IMR-90 (cell line): ENCODE results near the gene NRCAM. TPM values are rescaled to one million over a fixed set of nuclear protein-coding genes. Genes with fewer than 3 reads are reported as not detected.

Source experiments
- ATAC-seq: fragments of 200-7000 bp; cut with Tn5 transposase; 2 replicates; pipeline ENCODE4 v1.9.1; 2020; ENCODE audit warnings: low read depth, mild to moderate bottlenecking, moderate library complexity
- BruUV-seq: library from RNA; stranded (reverse); fragments of 400-500 nt; replicated peaks from 2 replicates; lab custom pipeline; 2021; lab: Mats Ljungman, UMichigan
- CTCF ChIA-PET: fragments of 300-600 bp; formaldehyde crosslinking; extraction: SDS; loops from one replicate; lab custom pipeline; 2021; ENCODE audit warnings: antibody characterized with exemption; lab: Yijun Ruan, JAX
- POLR2A ChIA-PET: fragments of 300-600 bp; sonication (Branson Sonifier 250); formaldehyde crosslinking; loops from one replicate; lab custom pipeline; 2022; ENCODE audit warnings: antibody characterized with exemption; ENCODE audit not compliant: unreplicated experiment; lab: Charles Lee
- DNase-seq: peaks from one replicate; pipeline ENCODE4 v3.0.0; 2013
- H2AFZ ChIP-seq: replicated peaks from 2 replicates; pipeline ENCODE3; 2013; ENCODE audit warnings: low read length, mild to moderate bottlenecking; ENCODE audit not compliant: poor library complexity
- H2AK5ac ChIP-seq: 2 replicates; pipeline ENCODE4 v1.6.1; 2013; ENCODE audit warnings: low read depth, low read length, inconsistent platforms
- H2AK9ac ChIP-seq: replicated peaks from 2 replicates; pipeline ENCODE3; 2013; ENCODE audit warnings: mild to moderate bottlenecking, low read depth, low read length, moderate library complexity; ENCODE audit not compliant: poor library complexity
- H2BK120ac ChIP-seq: 2 replicates; pipeline ENCODE4 v1.6.1; 2013; ENCODE audit warnings: low read depth, low read length, inconsistent platforms
- H2BK15ac ChIP-seq: 3 replicates; pipeline ENCODE4 v1.6.1; 2013; ENCODE audit warnings: low read depth, low read length, inconsistent platforms
- H2BK20ac ChIP-seq: 2 replicates; pipeline ENCODE4 v1.6.1; 2013; ENCODE audit warnings: low read depth, mild to moderate bottlenecking, inconsistent platforms, low read length, moderate library complexity
- H2BK5ac ChIP-seq: 2 replicates; pipeline ENCODE4 v1.6.1; 2013; ENCODE audit warnings: mild to moderate bottlenecking, low read depth, low read length, inconsistent platforms; ENCODE audit not compliant: poor library complexity, severe bottlenecking
- H3K14ac ChIP-seq: replicated peaks from 2 replicates; pipeline ENCODE4 v1.6.1; 2013; ENCODE audit warnings: low read depth, low read length, inconsistent platforms
- H3K18ac ChIP-seq: 2 replicates; pipeline ENCODE4 v1.6.1; 2013; ENCODE audit warnings: low read depth, low read length, control low read depth
- H3K23ac ChIP-seq: 2 replicates; pipeline ENCODE4 v1.6.1; 2013; ENCODE audit warnings: low read depth, low read length, inconsistent platforms
- H3K27ac ChIP-seq: 2 replicates; pipeline ENCODE4 v1.5.1; 2013; ENCODE audit warnings: mild to moderate bottlenecking, control low read depth, low read length; ENCODE audit not compliant: insufficient read depth
- H3K27me3 ChIP-seq: 2 replicates; pipeline ENCODE4 v1.6.1; 2013; ENCODE audit warnings: low read length; ENCODE audit not compliant: control insufficient read depth, insufficient read depth
- H3K36me3 ChIP-seq: 2 replicates; pipeline ENCODE4 v1.6.1; 2013; ENCODE audit warnings: low read length, mixed read lengths; ENCODE audit not compliant: control insufficient read depth, insufficient read depth
- H3K4ac ChIP-seq: 2 replicates; pipeline ENCODE4 v1.6.1; 2013; ENCODE audit warnings: low read depth, low read length, inconsistent platforms
- H3K4me1 ChIP-seq: 2 replicates; pipeline ENCODE4 v1.6.1; 2013; ENCODE audit warnings: low read length, mixed read lengths; ENCODE audit not compliant: control insufficient read depth, insufficient read depth
- H3K4me2 ChIP-seq: 2 replicates; pipeline ENCODE4 v1.6.1; 2013; ENCODE audit warnings: low read depth, mild to moderate bottlenecking, control low read depth, low read length, moderate library complexity
- H3K4me3 ChIP-seq: 2 replicates; pipeline ENCODE4 v1.5.1; 2013; ENCODE audit warnings: low read depth, mild to moderate bottlenecking, control low read depth, low read length, moderate library complexity; ENCODE audit not compliant: insufficient read depth
- H3K56ac ChIP-seq: 2 replicates; pipeline ENCODE4 v1.6.1; 2013; ENCODE audit warnings: low read length, inconsistent platforms; ENCODE audit not compliant: insufficient read depth; ENCODE audit errors: extremely low read depth
- H3K79me1 ChIP-seq, 2 experiments: 2 replicates each; pipeline ENCODE4 v1.6.1; 2013; ENCODE audit warnings: low read length in 2 of 2, inconsistent platforms in 1 of 2, low read depth in 1 of 2
- H3K9ac ChIP-seq: 2 replicates; pipeline ENCODE4 v1.6.1; 2013; ENCODE audit warnings: low read depth, low read length, control low read depth
- H3K9me1 ChIP-seq: 2 replicates; pipeline ENCODE4 v1.6.1; 2013; ENCODE audit warnings: low read length, inconsistent platforms; ENCODE audit not compliant: insufficient read depth
- H3K9me3 ChIP-seq: 2 replicates; pipeline ENCODE4 v1.6.1; 2013; ENCODE audit warnings: low read length; ENCODE audit not compliant: control insufficient read depth, insufficient read depth
- H4K20me1 ChIP-seq: 2 replicates; pipeline ENCODE4 v1.6.1; 2013; ENCODE audit warnings: low read length, inconsistent platforms; ENCODE audit not compliant: insufficient read depth
- H4K5ac ChIP-seq: 2 replicates; pipeline ENCODE4 v1.6.1; 2013; ENCODE audit warnings: mild to moderate bottlenecking, low read depth, low read length, control low read depth
- H4K8ac ChIP-seq, 2 experiments: 2 replicates each; pipeline ENCODE4 v1.6.1; 2013; ENCODE audit warnings: low read depth in 2 of 2, low read length in 2 of 2, control low read depth in 1 of 2, inconsistent platforms in 1 of 2
- H4K91ac ChIP-seq: 2 replicates; pipeline ENCODE4 v1.6.1; 2013; ENCODE audit warnings: low read depth, low read length, inconsistent platforms; ENCODE audit not compliant: insufficient read depth
- CEBPB ChIP-seq: IDR thresholded peaks from 2 replicates; pipeline ENCODE4 v1.6.1; 2012; ENCODE audit warnings: low read depth, low read length, improper control_type of control experiment
- CTCF ChIP-seq: conservative IDR thresholded peaks from 2 replicates; pipeline ENCODE4 v1.5.1; 2012; ENCODE audit warnings: mild to moderate bottlenecking, low read depth, low read length, improper control_type of control experiment
- ELK1 ChIP-seq: fragments of 150-350 bp; IDR thresholded peaks from 2 replicates; pipeline ENCODE4 v1.6.1; 2016; ENCODE audit warnings: low read depth, mild to moderate bottlenecking, low read length, moderate library complexity, borderline replicate concordance
- MAFK ChIP-seq: IDR thresholded peaks from 2 replicates; pipeline ENCODE4 v1.6.1; 2012; ENCODE audit warnings: low read depth, low read length, improper control_type of control experiment
- NFE2L2 ChIP-seq: fragments of 150-350 bp; IDR thresholded peaks from 2 replicates; pipeline ENCODE4 v1.6.1; 2016; ENCODE audit warnings: low read depth, mild to moderate bottlenecking, low read length
- RAD21 ChIP-seq: IDR thresholded peaks from 2 replicates; pipeline ENCODE4 v1.6.1; 2012; ENCODE audit warnings: low read length, improper control_type of control experiment
- RFX5 ChIP-seq: IDR thresholded peaks from 2 replicates; pipeline ENCODE4 v1.8.0; 2012; ENCODE audit warnings: low read depth, mild to moderate bottlenecking, low read length, moderate library complexity
- WGBS, 2 experiments: methylation state at CpG; one replicate each; pipeline versions ENCODE4 v1.1.5 to v1.1.7; 2013; ENCODE audit warnings: missing lambda C conversion rate in 2 of 2; ENCODE audit not compliant: insufficient read length in 1 of 2; ENCODE audit errors: extremely low coverage in 2 of 2; 5-methylcytosine and 5-hydroxymethylcytosine counted together
- dilution Hi-C: fragments of 300-500 bp; cut with HindIII; formaldehyde crosslinking; loops from one replicate; pipeline ENCODE4 v1.14.3; 2018; ENCODE audit warnings: low sequenced_read_pairs; ENCODE audit not compliant: unreplicated experiment
- in situ Hi-C: fragments of 300-500 bp; cut with MboI; formaldehyde crosslinking; loops from 3 replicates; pipeline ENCODE4 v1.14.3; 2019; ENCODE audit warnings: low sequenced_read_pairs, inconsistent platforms, mixed read lengths
- intact Hi-C: fragments of 100-400 bp; cut with micrococcal nuclease; formaldehyde crosslinking; loops from 2 replicates; pipeline ENCODE4 v1.10.0; 2022
- polyA plus RNA-seq, 3 experiments: library from polyadenylated mRNA; depleted of rRNA; stranded (reverse); fragments of >200 nt; gene quantifications; 2 replicates each; pipeline ENCODE4 v1.2.3, GENCODE V29; 2012; ENCODE audit warnings: low replicate concordance in 1 of 3
- total RNA-seq: library from RNA; depleted of rRNA; stranded (reverse); fragments of >200 nt; gene quantifications from 2 replicates; pipeline ENCODE4 v1.2.3, GENCODE V29; 2012

The NRCAM gene
- total and polyA plus RNA-seq, 2 of the 4 experiments (the other 2 are of a cell fraction): 0.46 to 1.1 TPM

- no peak for TF ChIP-seq CEBPB
These were observed 41.0 kb upstream of the NRCAM start (continued) for GRCh38 chr7:108497082-108497725.

- Histone ChIP-seq H4K8ac (no peak overlapping the region), H2AK5ac (no peak overlapping the region), H3K36me3 (peaks cover 2% of the 10 kb centered on the region; the same call in 1 of the 2 replicates), H3K9me3 (no peaks in the 10 kb centered on the region), H3K4me3 (no peak overlapping the region), H2BK5ac (no peak overlapping the region), H3K4me2 (no peak overlapping the region), H2BK20ac (no peak overlapping the region), H2BK120ac (no peak overlapping the region), H2AK9ac (no peak overlapping the region), H3K4ac (no peak overlapping the region), H2BK15ac (no peak overlapping the region), H4K20me1 (no peaks in the 10 kb centered on the region), H3K9ac (no peak overlapping the region), H3K9me1 (no peaks in the 10 kb centered on the region), H3K23ac (no peak overlapping the region), H2AFZ (no peak overlapping the region), H4K91ac (no peak overlapping the region), H3K4me1 (no peaks in the 10 kb centered on the region), H3K79me1 (no peaks in the 10 kb centered on the region; a peak in 1 of 4 replicates), H3K14ac (no peak overlapping the region), H3K27me3 (no peaks in the 10 kb centered on the region), H3K18ac (no peak overlapping the region), H4K5ac (no peak overlapping the region), H3K56ac (no peak overlapping the region), H3K27ac (no peak overlapping the region)
- dilution Hi-C loops: loop anchor here (25.0 kb wide), 1 partner anchor 305 kb away; no protein-coding TSS in a partner anchor
- DNase-seq (no peak), ATAC-seq (no peak)
- ChIA-PET CTCF (no interaction called here), POLR2A (no interaction called here)
- intact Hi-C loops: no loop called here
- WGBS, 2 experiments: no CpG with 5 or more reads among the region's 4 CpGs
- TF ChIP-seq MAFK (no peak), RFX5 (no peak), CTCF (no peak), ELK1 (no peak), RAD21 (no peak), NFE2L2 (no peak)
- BruUV-seq: no TSS peak
- in situ Hi-C loops: loop anchor here (10.0 kb wide), 1 partner anchor 318 kb away; no protein-coding TSS in a partner anchor
These were observed 36.5 kb upstream of the NRCAM start for GRCh38 chr7:108492742-108493141.
